ENCODE data around the gene FSIP1.

Gene FSIP1

GRCh38 chr15:39685367-39685766, 97.3 kb downstream of the FSIP1 start:
- Histone ChIP-seq H3K27ac (no peak overlapping the region), H3K9me3 (ENCODE audit: severe bottlenecking) (no peaks in the 10 kb centered on the region), H3K36me3 (no peaks in the 10 kb centered on the region), H3K27me3 (ENCODE audit: insufficient read depth, low read depth, severe bottlenecking) (peaks cover 21% of the 10 kb centered on the region), H3K4me3 (ENCODE audit: low read depth, low read length) (no peak overlapping the region)
- no peak for DNase-seq
- no peak for TF ChIP-seq CTCF (IDR thresholded peaks at IDR 0.05; ENCODE audit: low read depth, low read length)

DNA sequence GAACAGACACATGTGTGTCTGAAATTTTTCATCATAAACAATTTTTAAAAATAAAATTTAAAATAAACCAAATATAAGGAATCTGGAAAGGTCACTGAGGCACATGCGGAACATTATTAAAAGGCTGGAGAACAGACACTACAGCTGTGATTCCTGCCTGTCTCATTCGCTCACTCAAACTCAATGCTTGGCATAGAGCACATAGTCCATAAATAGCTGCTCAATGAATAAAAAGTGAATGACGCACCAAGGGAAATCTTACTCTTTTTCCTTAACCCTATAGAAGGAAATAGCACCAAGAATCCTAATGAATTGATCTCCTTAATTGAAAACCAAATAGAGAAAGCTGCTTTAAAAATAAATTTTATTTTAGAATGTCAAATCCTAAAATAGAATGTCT, 98.4 kb downstream of the FSIP1 start:
- Histone ChIP-seq H3K4me3 (ENCODE audit: low read depth, low read length) (no peak overlapping the region), H3K9me3 (ENCODE audit: severe bottlenecking) (no peaks in the 10 kb centered on the region), H3K36me3 (no peaks in the 10 kb centered on the region), H3K27me3 (ENCODE audit: insufficient read depth, low read depth, severe bottlenecking) (peaks cover 10% of the 10 kb centered on the region), H3K27ac (no peak overlapping the region)
- DNase-seq, result no peak
- no peak for TF ChIP-seq CTCF (IDR thresholded peaks at IDR 0.05; ENCODE audit: low read depth, low read length)

- Histone ChIP-seq H3K27ac (no peak overlapping the region), H3K27me3 (ENCODE audit: insufficient read depth, low read depth, severe bottlenecking) (peaks cover 6% of the 10 kb centered on the region), H3K9me3 (ENCODE audit: severe bottlenecking) (no peaks in the 10 kb centered on the region), H3K4me3 (ENCODE audit: low read depth, low read length) (no peak overlapping the region), H3K36me3 (no peaks in the 10 kb centered on the region)
- TF ChIP-seq CTCF (IDR thresholded peaks at IDR 0.05; ENCODE audit: low read depth, low read length), result no peak
- no peak for DNase-seq
These were observed 100.3 kb downstream of the FSIP1 start for GRCh38 chr15:39682366-39682765.

GRCh38 chr15:39680868-39681267, 101.8 kb downstream of the FSIP1 start:
- H3K4me3 ChIP-seq (ENCODE audit: low read depth, low read length), result no peak overlapping the region
- peaks cover 6% of the 10 kb centered on the region for H3K27me3 ChIP-seq (ENCODE audit: insufficient read depth, low read depth, severe bottlenecking)
- no peak overlapping the region for H3K27ac ChIP-seq
- no peak for TF ChIP-seq CTCF (IDR thresholded peaks at IDR 0.05; ENCODE audit: low read depth, low read length)
- no peaks in the 10 kb centered on the region for H3K9me3 ChIP-seq (ENCODE audit: severe bottlenecking)
- H3K36me3 ChIP-seq, result no peaks in the 10 kb centered on the region
- no peak for DNase-seq

DNA sequence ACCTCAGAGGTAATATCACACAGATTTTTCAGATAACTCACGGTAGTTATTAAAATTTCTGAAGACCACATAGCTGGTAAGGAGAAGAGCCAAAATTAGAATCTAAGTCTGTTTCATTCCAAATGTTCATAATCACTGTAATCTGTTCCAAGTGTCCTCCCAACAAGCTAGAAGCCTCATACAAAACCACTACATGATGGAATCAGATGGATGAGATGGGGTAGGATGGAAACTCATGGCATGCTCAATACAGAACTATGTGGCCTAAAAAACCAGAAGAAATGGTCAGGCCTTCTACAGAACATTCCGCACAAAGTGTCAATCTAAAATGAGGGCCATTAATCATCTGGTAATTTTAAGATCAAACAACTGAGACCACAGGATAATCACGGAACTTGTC, 110.0 kb downstream of the FSIP1 start:
- no peak for TF ChIP-seq CTCF (IDR thresholded peaks at IDR 0.05; ENCODE audit: low read depth, low read length)
- Histone ChIP-seq H3K36me3 (no peaks in the 10 kb centered on the region), H3K9me3 (ENCODE audit: severe bottlenecking) (no peaks in the 10 kb centered on the region), H3K27ac (no peak overlapping the region), H3K4me3 (ENCODE audit: low read depth, low read length) (no peak overlapping the region), H3K27me3 (ENCODE audit: insufficient read depth, low read depth, severe bottlenecking) (peaks cover 6% of the 10 kb centered on the region)
- no peak for DNase-seq

DNA sequence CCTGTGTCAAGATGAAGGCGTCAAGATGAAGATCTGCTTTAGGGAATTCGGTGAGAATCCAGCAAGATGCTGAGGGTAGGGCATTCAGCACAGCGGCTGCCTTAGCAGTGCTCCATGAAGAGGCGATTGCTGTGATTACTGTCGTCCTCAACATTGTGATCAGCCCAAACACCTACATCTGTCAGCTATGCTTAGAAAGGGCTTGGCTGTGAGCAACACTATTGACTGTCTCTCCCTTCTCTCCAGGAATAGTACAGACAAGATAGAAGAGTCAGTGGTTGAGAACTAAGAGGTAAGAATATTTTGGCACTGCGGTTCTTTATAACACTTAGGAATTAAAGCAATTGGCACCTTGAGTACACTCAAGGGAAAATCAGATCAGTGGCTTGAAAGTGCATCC, 110.5 kb downstream of the FSIP1 start:
- Histone ChIP-seq H3K36me3 (no peaks in the 10 kb centered on the region), H3K27me3 (ENCODE audit: insufficient read depth, low read depth, severe bottlenecking) (peaks cover 6% of the 10 kb centered on the region), H3K9me3 (ENCODE audit: severe bottlenecking) (no peaks in the 10 kb centered on the region), H3K27ac (no peak overlapping the region), H3K4me3 (ENCODE audit: low read depth, low read length) (no peak overlapping the region)
- no peak for DNase-seq
- TF ChIP-seq CTCF (IDR thresholded peaks at IDR 0.05; ENCODE audit: low read depth, low read length), result no peak
